HG03432 (cell line): Measurements from ENCODE around the gene CALN1.

Experiments
- ATAC-seq: cut with Tn5 transposase; IDR thresholded peaks from one replicate; pipeline ENCODE4 v1.9.1; 2021; ENCODE audit warnings: mild to moderate bottlenecking, moderate library complexity; ENCODE audit not compliant: unreplicated experiment

Gene CALN1

GRCh38 chr7:72055426-72055825 is 356.7 kb downstream of the CALN1 start:
- no peak for ATAC-seq

- ATAC-seq: no peak
Measured at GRCh38 chr7:72053292-72053691, 358.8 kb downstream of the CALN1 start.

GRCh38 chr7:72048420-72048819 is 363.7 kb downstream of the CALN1 start:
- ATAC-seq: no peak

- no peak for ATAC-seq
Measured at GRCh38 chr7:72042855-72043254, 369.3 kb downstream of the CALN1 start.

GRCh38 chr7:72040641-72041040 is 371.5 kb downstream of the CALN1 start:
- no peak for ATAC-seq

- ATAC-seq: no peak
Measured at GRCh38 chr7:72039460-72039859, 372.7 kb downstream of the CALN1 start.

GRCh38 chr7:72038022-72038732 is 374.0 kb downstream of the CALN1 start:
- ATAC-seq: no peak

GRCh38 chr7:72037516-72037915 is 374.6 kb downstream of the CALN1 start:
- no peak for ATAC-seq

GRCh38 chr7:72035266-72035665 is 376.9 kb downstream of the CALN1 start:
- no peak for ATAC-seq

GRCh38 chr7:72032934-72033333 is 379.2 kb downstream of the CALN1 start:
- no peak for ATAC-seq

GRCh38 chr7:72030994-72031667 is 381.0 kb downstream of the CALN1 start:
- no peak for ATAC-seq

- no peak for ATAC-seq
Measured at GRCh38 chr7:72028267-72028666, 383.9 kb downstream of the CALN1 start.

- ATAC-seq: no peak
Measured at GRCh38 chr7:72025381-72025960, 386.7 kb downstream of the CALN1 start.

GRCh38 chr7:72023926-72024325 is 388.2 kb downstream of the CALN1 start:
- ATAC-seq: no peak

GRCh38 chr7:72021716-72022115 is 390.4 kb downstream of the CALN1 start:
- no peak for ATAC-seq

- ATAC-seq: no peak
Measured at GRCh38 chr7:72020311-72020710, 391.8 kb downstream of the CALN1 start.

GRCh38 chr7:72019436-72019835 is 392.7 kb downstream of the CALN1 start:
- no peak for ATAC-seq

- no peak for ATAC-seq
Measured at GRCh38 chr7:72017756-72018155, 394.4 kb downstream of the CALN1 start.

GRCh38 chr7:72016574-72016973 is 395.6 kb downstream of the CALN1 start:
- no peak for ATAC-seq

GRCh38 chr7:72015136-72015535 is 397.0 kb downstream of the CALN1 start:
- no peak for ATAC-seq

- ATAC-seq: no peak
Measured at GRCh38 chr7:72007018-72007417, 405.1 kb downstream of the CALN1 start.

- no peak for ATAC-seq
Measured at GRCh38 chr7:72003236-72003635, 408.9 kb downstream of the CALN1 start.
